GM12864 (cell line): Measurements from ENCODE around the gene GPR180.
A peak's percentile ranks its signal among the peaks of the same experiment; 100 is the strongest.
"Not testable (repeated sequence)": the region's sequence is repeated elsewhere in the genome, so short reads cannot be mapped to it uniquely, and the experiment has no call there.

Source experiments
- DNase-seq: peaks from one replicate; pipeline ENCODE4 v3.0.0-alpha.2; 2011; ENCODE audit warnings: low read depth
- H3K4me3 ChIP-seq: 2 replicates; pipeline ENCODE4 v1.5.1; 2011; ENCODE audit warnings: mild to moderate bottlenecking, low read depth, low read length, control low read depth
- CTCF ChIP-seq: IDR thresholded peaks from 2 replicates; pipeline ENCODE4 v1.5.1; 2011; ENCODE audit warnings: low read depth, mild to moderate bottlenecking, moderate library complexity, low read length, control low read depth, inconsistent platforms; ENCODE audit errors: missing control alignments

Gene GPR180

GRCh38 chr13:94636942-94637578 is 35.4 kb downstream of the GPR180 start:
- TF ChIP-seq CTCF: no peak
- H3K4me3 ChIP-seq: no peak overlapping the region
- no peak for DNase-seq

- not testable (repeated sequence) for DNase-seq, H3K4me3 ChIP-seq
Observed at GRCh38 chr13:94637677-94638076, 36.0 kb downstream of the GPR180 start.

- no peak overlapping the region for H3K4me3 ChIP-seq
- no peak for DNase-seq
- TF ChIP-seq CTCF: no peak
Observed at GRCh38 chr13:94640721-94641120, 39.1 kb downstream of the GPR180 start.

GRCh38 chr13:94641409-94641941 is 39.8 kb downstream of the GPR180 start:
- no peak for DNase-seq
- no peak for TF ChIP-seq CTCF
- H3K4me3 ChIP-seq: no peak overlapping the region

- TF ChIP-seq CTCF: no peak
- no peak for DNase-seq
Observed at GRCh38 chr13:94646904-94647303, 45.2 kb downstream of the GPR180 start.

GRCh38 chr13:94656176-94656575 is 54.5 kb downstream of the GPR180 start:
- H3K4me3 ChIP-seq: no peak overlapping the region
- no peak for DNase-seq
- no peak for TF ChIP-seq CTCF

More at GRCh38 chr13:94646904-94647303, 45.2 kb downstream of the GPR180 start:
- H3K4me3 ChIP-seq: no peak overlapping the region

GRCh38 chr13:94656766-94657165 is 55.1 kb downstream of the GPR180 start:
- no peak for DNase-seq
- no peak overlapping the region for H3K4me3 ChIP-seq
- TF ChIP-seq CTCF: peak; percentile 8

GRCh38 chr13:94657167-94657566 is 55.5 kb downstream of the GPR180 start:
- TF ChIP-seq CTCF: no peak
- no peak overlapping the region for H3K4me3 ChIP-seq
- no peak for DNase-seq
